T-helper 1 cell treated with Interleukin-12 subunit alpha and Interleukin-12 subunit beta and Interleukin-4 antibody, amounts not matched to agents 30 μg/mL and 1 μg/mL, for 36 hours (primary cell): Measurements from ENCODE around the gene CHST6.

ENCODE experiments used
- H3K27ac Mint-ChIP-seq: one replicate; pipeline ENCODE4 v1.8.0; 2021; ENCODE audit warnings: mild to moderate bottlenecking, mixed read lengths
- H3K27me3 Mint-ChIP-seq: one replicate; pipeline ENCODE4 v1.8.0; 2021; ENCODE audit warnings: low read depth, mixed read lengths
- H3K36me3 Mint-ChIP-seq: one replicate; pipeline ENCODE4 v1.8.0; 2021; ENCODE audit warnings: low read depth, mixed read lengths
- H3K4me1 Mint-ChIP-seq: one replicate; pipeline ENCODE4 v1.8.0; 2021; ENCODE audit warnings: low read depth, mixed read lengths
- H3K4me3 Mint-ChIP-seq: one replicate; pipeline ENCODE4 v1.8.0; 2021; ENCODE audit warnings: mild to moderate bottlenecking, moderate library complexity, mixed read lengths
- H3K9me3 Mint-ChIP-seq: one replicate; pipeline ENCODE4 v1.8.0; 2021; ENCODE audit warnings: mixed read lengths

CHST6 gene

DNA sequence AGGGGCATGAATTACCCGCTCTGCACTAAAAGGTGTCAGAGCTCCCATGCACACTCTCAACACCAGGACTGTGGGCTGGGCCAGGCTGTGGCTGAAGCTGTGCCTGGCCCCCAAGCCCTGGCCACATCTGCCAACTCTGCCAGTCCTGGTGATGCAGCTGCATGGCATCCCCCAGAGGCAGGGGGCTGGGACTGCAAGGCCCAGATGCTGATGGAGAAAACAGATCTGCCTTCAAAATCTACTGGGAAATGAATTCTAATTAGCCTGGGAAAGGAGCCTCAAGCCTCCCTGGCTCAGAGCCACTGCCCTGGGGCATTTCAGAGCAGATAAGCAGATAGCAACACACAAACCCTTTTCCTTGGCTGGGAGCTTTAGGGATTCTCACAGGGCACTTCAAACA is 3.4 kb downstream of the CHST6 start:
- Mint-ChIP-seq H3K4me1 (peaks cover 2% of the 10 kb centered on the region), H3K27ac (no peak overlapping the region), H3K27me3 (peaks cover 20% of the 10 kb centered on the region), H3K9me3 (no peaks in the 10 kb centered on the region), H3K36me3 (no peaks in the 10 kb centered on the region), H3K4me3 (no peak overlapping the region)

DNA sequence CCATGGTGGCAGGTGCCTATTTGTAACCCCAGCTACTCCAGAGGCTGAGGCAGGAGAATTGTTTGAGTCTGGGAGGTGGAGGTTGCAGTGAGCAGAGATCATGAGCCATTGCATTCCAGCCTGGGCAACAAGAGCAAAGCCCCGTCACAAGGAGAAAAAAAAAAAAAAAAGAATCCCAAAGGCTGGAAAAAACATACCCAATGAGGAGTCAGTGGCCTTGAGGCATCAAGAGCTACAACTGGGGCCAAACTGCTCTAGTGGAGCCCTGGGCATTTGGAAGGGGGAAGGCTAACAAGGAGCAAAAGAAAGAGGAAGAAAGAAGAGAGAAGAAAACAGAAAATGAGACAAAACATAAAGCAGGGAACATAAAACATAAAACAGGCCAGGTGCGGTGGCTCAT is 6.9 kb downstream of the CHST6 start:
- Mint-ChIP-seq H3K27me3 (no peaks in the 10 kb centered on the region), H3K4me1 (no peaks in the 10 kb centered on the region), H3K9me3 (no peaks in the 10 kb centered on the region), H3K27ac (no peak overlapping the region), H3K36me3 (no peaks in the 10 kb centered on the region), H3K4me3 (no peak overlapping the region)

DNA sequence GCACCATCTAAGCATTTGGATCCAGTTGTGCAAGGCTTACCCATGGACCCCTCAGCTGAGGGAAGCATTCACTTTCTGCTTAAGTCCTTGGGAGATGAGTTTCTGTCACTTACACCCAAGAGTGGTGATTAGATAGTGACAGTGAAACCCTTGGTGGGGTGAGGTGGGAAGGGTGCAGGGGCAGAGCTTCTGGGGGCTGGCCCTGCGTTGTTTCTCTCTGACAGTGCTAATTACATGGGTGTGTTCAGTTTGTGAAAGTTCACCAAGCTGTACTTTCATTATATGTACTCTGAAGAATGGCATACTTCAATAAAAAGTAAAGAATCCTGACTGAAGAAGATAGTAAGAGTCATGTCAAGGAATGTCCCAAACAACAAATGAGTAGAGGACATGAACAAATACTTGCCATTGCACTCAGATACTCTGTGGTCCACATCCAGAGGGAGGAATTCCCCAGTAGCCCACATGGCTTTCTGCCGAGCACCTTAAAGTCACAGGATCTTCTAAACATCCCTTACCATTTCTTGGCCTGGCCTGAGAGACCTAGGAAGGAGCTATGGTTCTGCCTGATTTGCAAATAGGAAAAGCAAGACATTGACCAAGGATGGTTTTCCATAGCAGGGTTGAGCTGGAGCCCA is 8.4 kb downstream of the CHST6 start:
- no peak overlapping the region for H3K27ac Mint-ChIP-seq

DNA sequence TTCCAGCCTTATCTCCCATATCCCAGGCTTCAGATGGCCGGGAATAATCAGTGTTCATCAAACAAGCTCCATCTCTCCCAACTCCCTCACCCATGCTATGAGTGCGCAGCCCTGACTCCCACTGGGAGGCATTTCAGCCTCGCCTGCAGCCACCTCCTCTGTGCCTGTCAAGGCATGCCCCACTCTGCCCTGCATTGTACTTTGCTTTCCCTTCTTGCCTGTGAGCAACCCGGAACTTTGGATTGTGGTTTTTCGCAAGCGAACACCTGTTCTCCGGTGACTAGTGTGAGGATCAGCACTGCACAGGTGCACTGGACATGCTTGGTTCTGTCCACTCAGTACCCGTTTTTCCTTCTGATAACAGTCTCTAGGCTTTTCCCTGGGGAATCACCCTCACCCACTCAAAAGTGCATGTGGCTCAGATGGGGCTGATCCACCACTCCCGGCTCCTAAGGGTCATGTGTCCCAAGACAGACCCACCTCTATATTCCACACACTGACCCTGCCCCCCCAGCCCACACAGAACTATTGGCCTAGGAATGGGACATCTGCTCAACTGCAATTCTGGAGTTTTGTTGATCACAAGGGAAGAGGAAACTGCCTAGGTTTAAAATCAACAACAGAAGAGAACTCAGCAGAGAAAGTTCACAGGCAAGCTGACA is 9.1 kb downstream of the CHST6 start:
- H3K27ac Mint-ChIP-seq: no peak overlapping the region
- no peaks in the 10 kb centered on the region for H3K27me3 Mint-ChIP-seq
- H3K9me3 Mint-ChIP-seq: no peaks in the 10 kb centered on the region
- no peaks in the 10 kb centered on the region for H3K4me1 Mint-ChIP-seq
- no peak overlapping the region for H3K4me3 Mint-ChIP-seq
- no peaks in the 10 kb centered on the region for H3K36me3 Mint-ChIP-seq

More for the DNA sequence above, 8.4 kb downstream of the CHST6 start:
- Mint-ChIP-seq H3K36me3 (no peaks in the 10 kb centered on the region), H3K4me1 (no peaks in the 10 kb centered on the region), H3K27me3 (no peaks in the 10 kb centered on the region), H3K9me3 (no peaks in the 10 kb centered on the region), H3K4me3 (no peak overlapping the region)

DNA sequence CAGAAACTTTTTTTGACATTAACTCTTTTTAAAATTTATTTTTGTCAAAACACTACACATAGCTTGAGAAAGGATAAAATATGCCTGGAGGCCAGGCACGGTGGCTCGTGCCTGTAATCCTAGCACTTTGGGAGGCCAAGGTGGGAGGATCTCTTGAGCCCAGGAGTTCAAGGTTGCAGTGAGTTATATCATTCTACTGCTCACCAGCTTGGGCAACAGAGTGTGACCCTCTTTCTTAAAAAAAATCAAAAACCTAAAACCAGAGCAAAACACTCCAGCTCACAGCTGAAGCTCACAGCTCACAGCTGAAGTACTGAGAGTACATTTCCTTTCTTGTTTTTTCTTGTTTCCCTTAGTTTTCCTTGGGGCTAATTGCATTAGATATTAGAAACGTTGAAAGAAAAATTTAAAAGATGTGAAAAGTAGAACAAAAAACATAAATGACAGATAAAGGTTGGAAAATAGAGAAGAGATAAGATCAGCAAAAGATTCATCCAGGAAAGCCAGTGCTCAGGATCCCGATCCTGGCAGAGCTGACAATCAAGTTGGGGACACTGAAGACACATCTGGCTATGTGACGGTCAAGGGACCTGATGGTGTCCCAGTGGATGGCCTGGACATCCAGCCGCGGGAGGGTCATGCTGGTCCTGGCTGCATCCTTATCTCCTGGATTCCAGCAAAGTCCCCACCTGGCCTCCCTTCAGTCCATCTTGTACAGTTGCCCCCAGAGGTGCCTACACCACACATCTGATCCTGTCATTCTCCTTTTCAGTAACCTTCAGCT is 9.8 kb downstream of the CHST6 start:
- Mint-ChIP-seq H3K9me3 (no peaks in the 10 kb centered on the region), H3K36me3 (no peaks in the 10 kb centered on the region), H3K27ac (no peak overlapping the region), H3K4me1 (no peaks in the 10 kb centered on the region), H3K27me3 (no peaks in the 10 kb centered on the region), H3K4me3 (no peak overlapping the region)

DNA sequence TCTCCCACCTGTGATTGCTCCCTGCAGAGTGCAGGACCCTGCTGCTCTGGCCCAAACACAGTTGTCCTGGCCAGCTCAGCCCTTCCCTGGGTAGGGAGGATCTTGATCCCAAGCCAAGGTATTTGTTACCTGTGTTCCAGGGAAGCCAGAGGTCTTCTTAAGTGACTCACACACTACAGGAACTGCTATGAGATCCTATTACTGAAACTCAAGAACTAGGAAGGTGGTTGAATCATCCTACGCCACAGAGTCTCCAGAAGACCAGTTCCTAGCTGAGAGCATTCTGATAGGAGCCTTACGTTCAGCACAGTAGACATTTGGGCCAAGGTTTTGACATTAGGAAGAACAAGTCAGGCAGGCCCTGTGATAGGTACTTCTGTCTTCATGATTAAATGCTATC is 12.0 kb downstream of the CHST6 start:
- H3K4me1 Mint-ChIP-seq: no peaks in the 10 kb centered on the region
- no peak overlapping the region for H3K27ac Mint-ChIP-seq
- H3K4me3 Mint-ChIP-seq: no peak overlapping the region
- no peaks in the 10 kb centered on the region for H3K27me3 Mint-ChIP-seq
- no peaks in the 10 kb centered on the region for H3K9me3 Mint-ChIP-seq
- no peaks in the 10 kb centered on the region for H3K36me3 Mint-ChIP-seq

DNA sequence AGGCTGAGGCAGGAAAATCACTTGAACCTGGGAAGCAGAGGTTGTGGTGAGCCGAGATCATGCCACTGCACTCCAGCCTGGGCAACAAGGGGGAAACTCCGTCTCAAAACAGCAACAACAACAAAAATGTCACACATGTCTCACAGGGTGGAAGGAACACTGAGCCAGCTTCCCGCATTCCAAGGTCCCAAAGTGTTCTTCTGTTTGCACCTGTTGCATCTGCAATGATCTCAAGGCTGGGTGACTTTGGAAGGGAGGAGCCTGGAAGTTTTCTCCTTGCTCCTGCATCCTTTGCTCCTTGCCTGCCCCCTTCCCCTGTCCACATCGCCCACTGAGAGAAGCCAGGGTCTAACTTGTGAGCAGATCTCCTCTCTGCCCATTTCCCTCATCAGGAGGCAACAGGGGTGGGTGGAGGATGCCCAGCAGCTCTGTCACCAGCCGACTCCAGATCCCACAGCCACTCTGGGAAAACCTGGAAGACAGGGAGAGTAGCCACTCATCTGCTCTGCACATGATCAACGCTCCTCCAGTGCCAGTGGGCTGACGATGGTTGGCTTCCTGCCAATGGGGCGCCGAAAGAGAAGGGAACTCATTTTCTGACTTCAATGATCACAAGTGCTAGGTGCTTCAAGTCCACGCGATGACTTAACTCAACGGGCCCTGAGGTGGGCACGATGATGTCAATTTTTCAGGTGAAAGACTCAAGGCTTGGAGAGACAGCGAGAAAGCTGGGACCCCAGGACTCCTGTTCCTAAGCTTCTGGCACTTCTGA is 12.6 kb downstream of the CHST6 start:
- Mint-ChIP-seq H3K36me3 (no peaks in the 10 kb centered on the region), H3K27me3 (peaks cover 3% of the 10 kb centered on the region), H3K4me1 (no peaks in the 10 kb centered on the region), H3K27ac (no peak overlapping the region), H3K9me3 (no peaks in the 10 kb centered on the region), H3K4me3 (no peak overlapping the region)

DNA sequence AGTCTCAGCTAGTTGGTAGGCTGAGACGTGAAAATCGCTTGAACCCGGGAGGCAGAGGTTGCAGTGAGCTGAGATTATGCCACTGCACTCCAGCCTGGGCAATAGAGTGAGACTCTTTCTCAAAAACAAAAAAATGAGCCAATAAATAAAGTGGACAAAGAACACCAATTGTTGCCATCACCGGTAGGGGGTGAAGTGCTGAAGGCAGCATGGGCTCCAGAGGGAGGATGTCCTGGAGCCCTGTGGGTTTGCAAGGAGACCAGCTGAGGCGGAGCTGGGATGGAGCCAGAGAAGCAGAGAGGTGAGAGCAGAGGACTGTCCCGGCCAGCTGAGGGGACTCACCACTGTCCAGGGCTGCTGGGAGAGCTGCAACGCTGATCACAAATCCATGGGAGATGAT is 13.8 kb downstream of the CHST6 start:
- no peak overlapping the region for H3K4me3 Mint-ChIP-seq
- H3K4me1 Mint-ChIP-seq: no peaks in the 10 kb centered on the region
- no peaks in the 10 kb centered on the region for H3K36me3 Mint-ChIP-seq
- H3K27ac Mint-ChIP-seq: no peak overlapping the region
- H3K27me3 Mint-ChIP-seq: peaks cover 3% of the 10 kb centered on the region
- no peaks in the 10 kb centered on the region for H3K9me3 Mint-ChIP-seq

DNA sequence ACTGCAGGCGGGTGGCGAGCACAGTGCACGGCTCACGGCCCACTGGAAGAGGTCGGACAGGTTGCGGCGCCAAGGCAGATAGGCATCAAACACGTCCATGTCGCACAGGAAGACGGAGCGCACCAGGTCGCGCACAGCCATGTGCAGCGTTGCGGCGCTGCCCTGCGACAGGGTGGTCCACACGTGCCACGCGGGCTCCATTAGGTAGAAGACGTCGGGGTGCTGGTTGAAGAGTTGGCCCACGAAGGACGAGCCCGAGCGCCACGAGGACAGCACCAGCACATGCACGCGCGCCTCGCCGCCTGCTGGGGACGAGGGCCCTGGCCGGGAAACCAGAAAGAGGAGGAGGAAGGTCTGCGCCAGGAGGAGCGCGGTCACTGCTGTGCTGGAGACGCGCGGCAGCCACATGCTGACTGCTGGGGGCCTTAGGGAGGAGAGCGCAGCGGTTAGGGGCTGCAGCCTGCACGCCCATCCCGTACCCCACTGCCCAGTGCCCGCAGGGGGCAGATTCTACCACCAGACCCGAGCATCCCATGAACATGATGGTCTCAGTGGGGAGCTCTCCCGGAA is 15.7 kb downstream of the CHST6 start:
- peaks cover 7% of the 10 kb centered on the region for H3K27me3 Mint-ChIP-seq
- H3K4me1 Mint-ChIP-seq: no peaks in the 10 kb centered on the region
- no peak overlapping the region for H3K27ac Mint-ChIP-seq
- no peak overlapping the region for H3K4me3 Mint-ChIP-seq
- no peaks in the 10 kb centered on the region for H3K9me3 Mint-ChIP-seq
- H3K36me3 Mint-ChIP-seq: no peaks in the 10 kb centered on the region

DNA sequence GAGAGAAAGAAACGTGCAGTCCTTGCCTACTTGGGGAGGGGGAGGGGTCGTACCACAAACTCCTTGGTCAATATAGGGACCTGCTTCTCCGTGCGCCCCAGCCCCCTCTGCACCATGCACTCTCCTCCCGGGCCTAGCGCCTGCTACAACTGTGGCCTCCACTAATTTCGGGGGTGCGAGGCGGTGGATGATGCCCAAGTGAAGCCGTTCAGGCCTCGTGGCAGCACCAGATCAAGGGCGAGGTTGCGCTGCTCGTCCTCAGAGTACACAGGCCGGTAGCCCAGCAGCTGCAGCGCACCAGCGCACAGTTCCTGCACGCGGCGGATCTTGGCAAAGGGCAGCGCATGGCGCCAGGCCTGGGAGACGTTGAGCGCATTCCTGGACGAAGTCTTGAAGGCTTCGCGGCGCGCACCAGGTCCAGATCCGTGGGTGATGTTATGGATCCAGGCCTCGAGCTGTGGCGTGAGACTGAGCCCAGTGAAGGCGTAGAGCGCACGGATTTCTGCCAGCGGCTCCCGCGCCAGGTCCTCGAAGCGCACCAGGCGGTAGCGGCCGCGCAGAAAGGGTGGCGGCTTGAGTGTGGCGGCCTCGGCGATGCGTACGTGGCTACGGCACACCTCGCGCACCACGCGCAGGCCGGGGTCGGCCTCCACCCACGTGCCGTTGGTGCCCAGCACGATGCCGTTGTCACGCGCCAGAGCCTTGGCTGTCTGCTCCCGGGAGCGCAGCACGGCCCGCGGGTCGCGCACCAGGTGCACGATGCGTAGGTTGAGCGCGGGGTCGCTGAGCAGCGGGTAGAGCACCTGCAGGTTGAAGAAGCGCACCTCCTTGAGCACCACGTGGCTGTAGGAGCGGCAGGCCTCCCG is 16.5 kb downstream of the CHST6 start:
- Mint-ChIP-seq H3K27ac (no peak overlapping the region), H3K4me1 (no peaks in the 10 kb centered on the region), H3K27me3 (peaks cover 7% of the 10 kb centered on the region), H3K4me3 (no peak overlapping the region), H3K36me3 (no peaks in the 10 kb centered on the region), H3K9me3 (no peaks in the 10 kb centered on the region)

DNA sequence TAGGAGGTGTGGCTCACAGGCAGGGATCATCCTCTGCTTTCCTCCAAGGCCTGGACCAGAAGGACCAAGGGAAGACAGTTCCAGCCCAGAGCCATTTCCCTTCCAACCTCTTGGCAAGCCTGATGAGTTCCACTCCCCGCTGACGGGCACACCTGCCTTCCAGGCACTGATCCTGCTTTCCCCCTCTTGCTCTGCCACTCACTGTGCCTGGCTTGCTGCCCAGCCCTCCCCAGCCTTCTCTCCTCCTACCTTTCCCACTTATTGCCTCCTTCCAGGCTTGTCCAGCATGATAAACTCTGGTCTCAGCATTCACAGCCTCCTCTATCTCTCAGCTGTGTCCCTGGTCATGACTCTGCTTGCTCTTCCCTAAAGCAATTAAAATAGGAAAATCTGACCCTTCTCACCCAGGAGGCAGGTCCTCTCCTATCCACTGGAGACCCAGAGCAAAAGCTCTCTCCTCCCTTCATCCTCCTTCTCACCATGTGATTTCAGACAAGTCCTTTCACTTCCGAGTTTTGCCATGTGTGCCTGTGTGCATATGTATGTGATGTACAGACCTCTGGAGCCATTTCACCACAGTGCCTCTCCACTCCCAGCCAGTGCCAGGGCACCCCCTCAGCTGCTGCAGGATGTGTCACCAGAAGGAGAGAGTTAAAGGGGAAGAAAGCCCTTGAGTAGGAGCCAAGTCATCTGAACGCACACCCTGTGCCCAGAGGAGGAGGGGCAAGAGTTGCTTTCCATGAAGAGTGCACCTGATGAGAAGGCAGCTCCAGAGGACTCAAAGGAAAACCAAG is 17.4 kb downstream of the CHST6 start:
- no peak overlapping the region for H3K27ac Mint-ChIP-seq

DNA sequence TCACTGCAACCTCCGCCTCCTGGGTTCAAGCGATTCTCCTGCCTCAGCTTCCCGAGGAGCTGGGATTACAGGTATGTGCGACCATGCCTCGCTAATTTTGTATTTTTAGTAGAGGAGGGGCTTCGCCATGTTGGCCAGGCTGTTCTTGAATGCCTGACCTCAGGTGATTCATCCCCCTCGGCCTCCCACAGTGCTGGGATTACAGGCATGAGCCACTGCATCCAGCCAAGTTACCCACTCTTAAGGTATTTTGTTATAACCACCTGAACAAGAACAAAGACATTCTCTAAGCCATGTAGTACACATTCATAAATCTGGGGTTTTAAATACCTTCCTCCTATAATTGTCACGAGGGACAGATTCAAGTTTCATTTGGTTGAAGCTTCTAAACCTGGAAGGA is 18.4 kb downstream of the CHST6 start:
- Mint-ChIP-seq H3K4me1 (no peaks in the 10 kb centered on the region), H3K9me3 (no peaks in the 10 kb centered on the region), H3K27me3 (peaks cover 7% of the 10 kb centered on the region), H3K4me3 (no peak overlapping the region), H3K36me3 (no peaks in the 10 kb centered on the region), H3K27ac (no peak overlapping the region)

More for the DNA sequence above, 17.4 kb downstream of the CHST6 start:
- Mint-ChIP-seq H3K27me3 (peaks cover 7% of the 10 kb centered on the region), H3K9me3 (no peaks in the 10 kb centered on the region), H3K4me1 (no peaks in the 10 kb centered on the region), H3K4me3 (no peak overlapping the region), H3K36me3 (no peaks in the 10 kb centered on the region)

DNA sequence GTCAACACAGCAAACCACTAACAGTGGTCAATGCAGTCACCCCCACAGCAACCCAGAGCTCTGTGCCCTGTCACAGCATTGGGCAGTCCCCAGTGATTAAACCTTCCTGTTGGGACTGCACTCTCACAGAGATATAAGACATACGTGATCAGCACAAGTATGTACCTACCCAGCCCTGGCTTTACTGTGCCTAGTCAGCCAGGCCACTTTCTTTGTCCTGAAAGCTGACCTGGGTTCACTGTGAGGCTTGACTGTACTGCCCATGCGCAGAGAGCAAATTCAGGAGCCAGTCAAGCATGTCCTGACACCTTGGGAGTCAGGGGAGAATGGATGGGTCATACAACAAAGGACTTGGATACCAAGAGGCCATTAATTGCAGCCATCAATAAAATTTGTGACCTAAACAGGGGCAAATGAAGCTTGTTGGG is 19.8 kb downstream of the CHST6 start:
- no peaks in the 10 kb centered on the region for H3K9me3 Mint-ChIP-seq
- H3K27me3 Mint-ChIP-seq: peaks cover 7% of the 10 kb centered on the region
- no peaks in the 10 kb centered on the region for H3K4me1 Mint-ChIP-seq
- H3K36me3 Mint-ChIP-seq: no peaks in the 10 kb centered on the region
- no peak overlapping the region for H3K4me3 Mint-ChIP-seq
- no peak overlapping the region for H3K27ac Mint-ChIP-seq
